WTC11 (cell line): Measurements from ENCODE around the gene TTLL4. TPM values are rescaled to one million over a fixed set of nuclear protein-coding genes. Genes with fewer than 3 reads are reported as not detected.

Experiments
- ATAC-seq: fragments of 200-7000 bp; cut with Tn5 transposase; 2 replicates; pipeline ENCODE4 v1.10.0; 2021; ENCODE audit warnings: mild to moderate bottlenecking, moderate library complexity
- CTCF ChIA-PET: fragments of 300-600 bp; sonication (Branson Sonifier 250); formaldehyde crosslinking; loops from one replicate; lab custom pipeline; 2021; ENCODE audit warnings: antibody characterized with exemption; lab: Charles Lee
- POLR2A ChIA-PET: fragments of 350-600 bp; sonication (Branson Sonifier 250); formaldehyde crosslinking; loops from one replicate; lab custom pipeline; 2021; ENCODE audit warnings: antibody characterized with exemption; lab: Charles Lee
- DNase-seq: peaks from one replicate; pipeline ENCODE4 v3.0.0; 2021; ENCODE audit warnings: low spot score
- H3K27ac Mint-ChIP-seq: 2 replicates; pipeline ENCODE4 v1.8.0; 2021; ENCODE audit warnings: mixed read lengths
- H3K27me3 Mint-ChIP-seq: 2 replicates; pipeline ENCODE4 v1.8.0; 2021; ENCODE audit warnings: low read depth, mild to moderate bottlenecking, moderate library complexity, mixed read lengths
- H3K36me3 Mint-ChIP-seq: 2 replicates; pipeline ENCODE4 v1.8.0; 2021; ENCODE audit warnings: mixed read lengths
- H3K4me1 Mint-ChIP-seq: 2 replicates; pipeline ENCODE4 v1.8.0; 2022; ENCODE audit warnings: mixed read lengths
- H3K4me3 Mint-ChIP-seq: 2 replicates; pipeline ENCODE4 v1.8.0; 2021; ENCODE audit warnings: mild to moderate bottlenecking, moderate library complexity, mixed read lengths
- H3K9me3 Mint-ChIP-seq: 2 replicates; pipeline ENCODE4 v1.8.0; 2021; ENCODE audit warnings: mixed read lengths
- CBFB ChIP-seq: sonication (generic); formaldehyde crosslinking; IDR thresholded peaks from 2 replicates; pipeline ENCODE4 v1.8.1; 2022; ENCODE audit warnings: mild to moderate bottlenecking, low read depth, missing genetic modification reagents
- ETV6 ChIP-seq: sonication (generic); formaldehyde crosslinking; IDR thresholded peaks from 2 replicates; pipeline ENCODE4 v1.8.1; 2022; ENCODE audit warnings: mild to moderate bottlenecking, missing genetic modification reagents
- FOXK1 ChIP-seq: sonication (generic); formaldehyde crosslinking; IDR thresholded peaks from 2 replicates; pipeline ENCODE4 v1.8.0; 2022; ENCODE audit warnings: mild to moderate bottlenecking, moderate library complexity, missing genetic modification reagents
- IRF1 ChIP-seq: sonication (generic); formaldehyde crosslinking; IDR thresholded peaks from 2 replicates; pipeline ENCODE4 v1.8.0; 2023; ENCODE audit warnings: missing genetic modification reagents
- MXD4 ChIP-seq: fragments of 250-450 bp; sonication (Bioruptor Pico); IDR thresholded peaks from 2 replicates; pipeline ENCODE4 v1.8.0; 2021; ENCODE audit warnings: mild to moderate bottlenecking, moderate library complexity, borderline replicate concordance
- NFE2L1 ChIP-seq: sonication (generic); formaldehyde crosslinking; IDR thresholded peaks from 2 replicates; pipeline ENCODE4 v1.8.1; 2023; ENCODE audit warnings: missing genetic modification reagents
- NR2C2 ChIP-seq: sonication (generic); formaldehyde crosslinking; IDR thresholded peaks from 2 replicates; pipeline ENCODE4 v1.8.0; 2022; ENCODE audit warnings: mild to moderate bottlenecking, missing genetic modification reagents
- RELA ChIP-seq: sonication (generic); formaldehyde crosslinking; IDR thresholded peaks from 2 replicates; pipeline ENCODE4 v1.8.1; 2022; ENCODE audit warnings: missing genetic modification reagents, mild to moderate bottlenecking, borderline replicate concordance
- RORB ChIP-seq: fragments of 250-450 bp; sonication (Bioruptor Pico); IDR thresholded peaks from 2 replicates; pipeline ENCODE4 v1.9.0; 2021; ENCODE audit warnings: mild to moderate bottlenecking
- SMAD3 ChIP-seq: sonication (generic); formaldehyde crosslinking; IDR thresholded peaks from 2 replicates; pipeline ENCODE4 v1.8.0; 2022; ENCODE audit warnings: missing genetic modification reagents, mild to moderate bottlenecking, borderline replicate concordance
- TCF7 ChIP-seq: sonication (generic); formaldehyde crosslinking; IDR thresholded peaks from 2 replicates; pipeline ENCODE4 v1.8.0; 2022; ENCODE audit warnings: mild to moderate bottlenecking, low read depth, missing genetic modification reagents, moderate library complexity
- ZNF138 ChIP-seq: sonication (generic); formaldehyde crosslinking; conservative IDR thresholded peaks from 2 replicates; pipeline ENCODE4 v1.8.1; 2022; ENCODE audit warnings: mild to moderate bottlenecking, moderate library complexity, missing genetic modification reagents
- ZNF232 ChIP-seq: sonication (generic); formaldehyde crosslinking; IDR thresholded peaks from 2 replicates; pipeline ENCODE4 v1.8.0; 2022; ENCODE audit warnings: mild to moderate bottlenecking, missing genetic modification reagents
- ZNF532 ChIP-seq: fragments of 250-450 bp; sonication (Bioruptor Pico); IDR thresholded peaks from 2 replicates; pipeline ENCODE4 v1.9.0; 2021; ENCODE audit warnings: mild to moderate bottlenecking, borderline replicate concordance
- total RNA-seq: library from RNA; stranded (reverse); gene quantifications from 3 replicates; pipeline ENCODE4 v1.2.3, GENCODE V29; 2021
- TF ChIP-seq, protein P1 (sequence below): sonication (generic); formaldehyde crosslinking; IDR thresholded peaks from 2 replicates; pipeline ENCODE4 v1.8.1; 2023; ENCODE audit warnings: mild to moderate bottlenecking, missing genetic modification reagents, borderline replicate concordance
- TF ChIP-seq, protein P2 (sequence below): sonication (generic); formaldehyde crosslinking; IDR thresholded peaks from 2 replicates; pipeline ENCODE4 v1.8.0; 2023; ENCODE audit warnings: missing genetic modification reagents, mild to moderate bottlenecking, borderline replicate concordance
- TF ChIP-seq, protein P3 (sequence below): sonication (generic); formaldehyde crosslinking; IDR thresholded peaks from 2 replicates; pipeline ENCODE4 v1.8.0; 2022; ENCODE audit warnings: mild to moderate bottlenecking, missing genetic modification reagents

Gene TTLL4
- total RNA-seq, 1 experiment from 2014 or later: 87.4 TPM

GRCh38 chr2:218679119-218679518 lies 31.5 kb upstream of the TTLL4 start (continued):
- TF ChIP-seq, protein P1, sequence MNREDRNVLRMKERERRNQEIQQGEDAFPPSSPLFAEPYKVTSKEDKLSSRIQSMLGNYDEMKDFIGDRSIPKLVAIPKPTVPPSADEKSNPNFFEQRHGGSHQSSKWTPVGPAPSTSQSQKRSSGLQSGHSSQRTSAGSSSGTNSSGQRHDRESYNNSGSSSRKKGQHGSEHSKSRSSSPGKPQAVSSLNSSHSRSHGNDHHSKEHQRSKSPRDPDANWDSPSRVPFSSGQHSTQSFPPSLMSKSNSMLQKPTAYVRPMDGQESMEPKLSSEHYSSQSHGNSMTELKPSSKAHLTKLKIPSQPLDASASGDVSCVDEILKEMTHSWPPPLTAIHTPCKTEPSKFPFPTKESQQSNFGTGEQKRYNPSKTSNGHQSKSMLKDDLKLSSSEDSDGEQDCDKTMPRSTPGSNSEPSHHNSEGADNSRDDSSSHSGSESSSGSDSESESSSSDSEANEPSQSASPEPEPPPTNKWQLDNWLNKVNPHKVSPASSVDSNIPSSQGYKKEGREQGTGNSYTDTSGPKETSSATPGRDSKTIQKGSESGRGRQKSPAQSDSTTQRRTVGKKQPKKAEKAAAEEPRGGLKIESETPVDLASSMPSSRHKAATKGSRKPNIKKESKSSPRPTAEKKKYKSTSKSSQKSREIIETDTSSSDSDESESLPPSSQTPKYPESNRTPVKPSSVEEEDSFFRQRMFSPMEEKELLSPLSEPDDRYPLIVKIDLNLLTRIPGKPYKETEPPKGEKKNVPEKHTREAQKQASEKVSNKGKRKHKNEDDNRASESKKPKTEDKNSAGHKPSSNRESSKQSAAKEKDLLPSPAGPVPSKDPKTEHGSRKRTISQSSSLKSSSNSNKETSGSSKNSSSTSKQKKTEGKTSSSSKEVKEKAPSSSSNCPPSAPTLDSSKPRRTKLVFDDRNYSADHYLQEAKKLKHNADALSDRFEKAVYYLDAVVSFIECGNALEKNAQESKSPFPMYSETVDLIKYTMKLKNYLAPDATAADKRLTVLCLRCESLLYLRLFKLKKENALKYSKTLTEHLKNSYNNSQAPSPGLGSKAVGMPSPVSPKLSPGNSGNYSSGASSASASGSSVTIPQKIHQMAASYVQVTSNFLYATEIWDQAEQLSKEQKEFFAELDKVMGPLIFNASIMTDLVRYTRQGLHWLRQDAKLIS (CRISPR knock-in tag): no peak

DNA sequence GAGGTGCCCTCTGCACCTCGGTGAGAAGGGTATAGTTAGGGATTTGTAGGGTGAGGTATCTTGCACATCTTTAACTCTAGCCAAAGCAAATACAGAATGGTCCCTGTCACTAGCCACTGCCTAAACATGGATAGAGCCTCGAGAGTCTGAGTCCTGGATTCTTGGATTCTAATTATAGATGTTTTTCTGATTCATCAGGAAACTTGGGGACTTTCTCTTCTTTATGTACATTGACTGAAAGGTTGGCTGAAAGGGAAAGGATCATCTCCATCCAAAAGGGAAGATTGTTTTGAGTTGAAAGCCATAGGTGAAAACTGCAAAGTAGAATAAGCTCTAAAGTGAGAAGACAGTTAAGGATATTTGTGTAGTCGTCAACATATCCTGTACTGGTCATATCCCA lies 30.6 kb upstream of the TTLL4 start:
- Mint-ChIP-seq H3K4me1 (no peaks in the 10 kb centered on the region), H3K36me3 (peaks cover 13% of the 10 kb centered on the region)
- TF ChIP-seq ZNF532 (CRISPR knock-in tag) (no peak), NR2C2 (CRISPR knock-in tag) (no peak), TCF7 (CRISPR knock-in tag) (no peak), NFE2L1 (no peak), CBFB (CRISPR knock-in tag) (no peak), IRF1 (CRISPR knock-in tag) (no peak), FOXK1 (CRISPR knock-in tag) (no peak), SMAD3 (CRISPR knock-in tag) (no peak), ETV6 (CRISPR knock-in tag) (no peak), MXD4 (CRISPR knock-in tag) (no peak), ZNF138 (CRISPR knock-in tag) (no peak), RELA (no peak), ZNF232 (no peak), RORB (CRISPR knock-in tag) (no peak)
- TF ChIP-seq, protein P2, sequence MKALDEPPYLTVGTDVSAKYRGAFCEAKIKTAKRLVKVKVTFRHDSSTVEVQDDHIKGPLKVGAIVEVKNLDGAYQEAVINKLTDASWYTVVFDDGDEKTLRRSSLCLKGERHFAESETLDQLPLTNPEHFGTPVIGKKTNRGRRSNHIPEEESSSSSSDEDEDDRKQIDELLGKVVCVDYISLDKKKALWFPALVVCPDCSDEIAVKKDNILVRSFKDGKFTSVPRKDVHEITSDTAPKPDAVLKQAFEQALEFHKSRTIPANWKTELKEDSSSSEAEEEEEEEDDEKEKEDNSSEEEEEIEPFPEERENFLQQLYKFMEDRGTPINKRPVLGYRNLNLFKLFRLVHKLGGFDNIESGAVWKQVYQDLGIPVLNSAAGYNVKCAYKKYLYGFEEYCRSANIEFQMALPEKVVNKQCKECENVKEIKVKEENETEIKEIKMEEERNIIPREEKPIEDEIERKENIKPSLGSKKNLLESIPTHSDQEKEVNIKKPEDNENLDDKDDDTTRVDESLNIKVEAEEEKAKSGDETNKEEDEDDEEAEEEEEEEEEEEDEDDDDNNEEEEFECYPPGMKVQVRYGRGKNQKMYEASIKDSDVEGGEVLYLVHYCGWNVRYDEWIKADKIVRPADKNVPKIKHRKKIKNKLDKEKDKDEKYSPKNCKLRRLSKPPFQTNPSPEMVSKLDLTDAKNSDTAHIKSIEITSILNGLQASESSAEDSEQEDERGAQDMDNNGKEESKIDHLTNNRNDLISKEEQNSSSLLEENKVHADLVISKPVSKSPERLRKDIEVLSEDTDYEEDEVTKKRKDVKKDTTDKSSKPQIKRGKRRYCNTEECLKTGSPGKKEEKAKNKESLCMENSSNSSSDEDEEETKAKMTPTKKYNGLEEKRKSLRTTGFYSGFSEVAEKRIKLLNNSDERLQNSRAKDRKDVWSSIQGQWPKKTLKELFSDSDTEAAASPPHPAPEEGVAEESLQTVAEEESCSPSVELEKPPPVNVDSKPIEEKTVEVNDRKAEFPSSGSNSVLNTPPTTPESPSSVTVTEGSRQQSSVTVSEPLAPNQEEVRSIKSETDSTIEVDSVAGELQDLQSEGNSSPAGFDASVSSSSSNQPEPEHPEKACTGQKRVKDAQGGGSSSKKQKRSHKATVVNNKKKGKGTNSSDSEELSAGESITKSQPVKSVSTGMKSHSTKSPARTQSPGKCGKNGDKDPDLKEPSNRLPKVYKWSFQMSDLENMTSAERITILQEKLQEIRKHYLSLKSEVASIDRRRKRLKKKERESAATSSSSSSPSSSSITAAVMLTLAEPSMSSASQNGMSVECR: no peak
- TF ChIP-seq, protein P3, sequence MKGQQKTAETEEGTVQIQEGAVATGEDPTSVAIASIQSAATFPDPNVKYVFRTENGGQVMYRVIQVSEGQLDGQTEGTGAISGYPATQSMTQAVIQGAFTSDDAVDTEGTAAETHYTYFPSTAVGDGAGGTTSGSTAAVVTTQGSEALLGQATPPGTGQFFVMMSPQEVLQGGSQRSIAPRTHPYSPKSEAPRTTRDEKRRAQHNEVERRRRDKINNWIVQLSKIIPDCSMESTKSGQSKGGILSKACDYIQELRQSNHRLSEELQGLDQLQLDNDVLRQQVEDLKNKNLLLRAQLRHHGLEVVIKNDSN (CRISPR knock-in tag): no peak
- TF ChIP-seq, all 79 proteins: peak for 0
- no peaks in the 10 kb centered on the region for H3K9me3 Mint-ChIP-seq
- ChIA-PET CTCF (no interaction called here), POLR2A (no interaction called here)
- no peak overlapping the region for H3K27ac Mint-ChIP-seq
- no peak overlapping the region for H3K4me3 Mint-ChIP-seq
- DNase-seq: no peak
- no peak for ATAC-seq
- no peaks in the 10 kb centered on the region for H3K27me3 Mint-ChIP-seq
